T-helper 22 cell (primary cell): Measurements from ENCODE around the gene CD2.

Experiments used
- DNase-seq: peaks from one replicate; pipeline ENCODE4 v3.0.0-alpha.2; 2020; ENCODE audit warnings: low read depth

The CD2 gene

GRCh38 chr1:116760487-116760886, 6.3 kb downstream of the CD2 start:
- no peak for DNase-seq

- no peak for DNase-seq
These were observed 6.9 kb downstream of the CD2 start for GRCh38 chr1:116760996-116761665.

DNA sequence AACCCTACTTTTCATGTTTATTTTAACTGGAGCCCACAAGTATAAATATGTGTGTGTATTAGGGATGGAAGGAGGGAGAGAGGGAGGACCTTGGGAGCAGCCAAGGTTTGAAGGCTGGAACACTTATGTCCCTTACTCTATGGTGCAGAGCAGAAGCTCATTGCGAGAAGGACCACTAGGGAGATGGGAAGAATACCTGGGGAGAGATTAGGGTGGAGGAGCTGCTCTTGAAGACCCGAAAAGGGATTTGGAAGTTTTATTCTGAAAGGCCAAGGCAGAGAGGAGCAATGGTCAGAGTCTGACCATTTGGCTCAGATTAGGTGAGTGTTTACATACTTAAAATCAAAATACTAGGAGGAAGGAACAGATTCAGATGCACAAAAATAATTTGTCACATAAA, 8.1 kb downstream of the CD2 start:
- no peak for DNase-seq

- DNase-seq, result no peak
These were observed 8.5 kb downstream of the CD2 start for GRCh38 chr1:116762781-116763115.

GRCh38 chr1:116763116-116763786, 9.0 kb downstream of the CD2 start:
- peak; percentile 56 for DNase-seq

- no peak for DNase-seq
These were observed 9.7 kb downstream of the CD2 start for GRCh38 chr1:116763787-116764465.

DNA sequence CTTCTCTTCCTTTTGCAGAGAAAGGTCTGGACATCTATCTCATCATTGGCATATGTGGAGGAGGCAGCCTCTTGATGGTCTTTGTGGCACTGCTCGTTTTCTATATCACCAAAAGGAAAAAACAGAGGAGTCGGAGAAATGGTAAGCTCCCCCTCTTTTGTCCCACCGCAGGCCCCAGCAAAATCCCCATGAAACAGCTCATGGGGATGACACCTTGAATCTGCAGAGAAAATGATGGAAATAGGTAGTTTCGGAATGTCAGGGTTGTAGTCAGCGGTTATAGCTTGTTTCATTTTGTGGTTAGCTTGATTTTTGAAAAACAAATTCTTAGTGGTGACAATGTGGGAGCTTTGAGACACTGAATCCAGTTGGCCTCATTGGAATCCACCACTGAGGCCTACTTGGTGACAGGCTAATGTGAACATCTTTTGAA, 10.3 kb downstream of the CD2 start:
- peak; percentile 64 for DNase-seq

GRCh38 chr1:116764906-116765862, 11.0 kb downstream of the CD2 start:
- no peak for DNase-seq

GRCh38 chr1:116765962-116766361, 11.7 kb downstream of the CD2 start:
- no peak for DNase-seq

- DNase-seq, result peak; percentile 57
These were observed 12.6 kb downstream of the CD2 start for GRCh38 chr1:116766616-116767469.

- DNase-seq, result no peak
These were observed 13.7 kb downstream of the CD2 start for GRCh38 chr1:116767782-116768382.

- DNase-seq, result no peak
These were observed 14.3 kb downstream of the CD2 start for GRCh38 chr1:116768416-116769103.

GRCh38 chr1:116769104-116769452, 14.8 kb downstream of the CD2 start:
- no peak for DNase-seq

GRCh38 chr1:116769561-116769977, 15.3 kb downstream of the CD2 start:
- DNase-seq, result peak; percentile 78

DNA sequence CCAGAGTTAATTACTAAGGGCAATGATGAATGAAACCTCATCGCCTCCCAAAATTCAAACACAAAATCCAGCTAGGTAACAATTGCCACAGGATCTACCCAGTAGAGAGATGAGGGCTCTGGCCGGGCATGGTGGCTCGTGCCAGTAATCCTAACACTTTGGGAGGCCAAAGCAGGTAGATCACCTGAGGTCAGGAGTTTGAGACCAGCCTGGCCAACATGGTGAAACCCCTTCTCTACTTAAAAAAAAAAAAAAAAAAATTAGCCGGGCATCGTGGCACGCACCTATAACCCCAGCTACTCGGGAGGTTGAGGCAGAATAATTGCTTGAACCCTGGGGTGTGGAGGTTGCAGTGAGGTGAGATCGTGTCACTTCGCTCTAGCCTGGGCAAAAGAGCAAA, 15.8 kb downstream of the CD2 start:
- no peak for DNase-seq

DNA sequence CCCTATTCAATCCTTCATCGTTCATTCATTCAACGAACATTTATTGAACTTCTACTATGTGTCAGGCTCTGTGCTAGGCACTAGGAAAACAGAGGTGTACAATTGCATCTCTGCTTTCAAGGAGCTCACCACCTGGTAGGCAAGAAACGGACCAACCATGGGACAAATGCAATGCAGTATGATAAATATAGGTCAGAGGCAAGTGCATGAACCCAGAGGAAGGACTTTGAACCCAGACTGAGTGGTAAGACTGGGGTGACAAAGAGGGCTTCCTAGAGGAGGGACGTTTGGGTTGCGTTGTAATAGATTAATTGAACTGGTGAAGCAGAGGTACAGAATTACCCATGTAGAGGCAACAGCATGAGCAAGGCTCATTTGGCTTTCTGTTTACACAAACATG, 16.4 kb downstream of the CD2 start:
- DNase-seq, result no peak

- no peak for DNase-seq
These were observed 17.9 kb downstream of the CD2 start for GRCh38 chr1:116771997-116772647.

DNA sequence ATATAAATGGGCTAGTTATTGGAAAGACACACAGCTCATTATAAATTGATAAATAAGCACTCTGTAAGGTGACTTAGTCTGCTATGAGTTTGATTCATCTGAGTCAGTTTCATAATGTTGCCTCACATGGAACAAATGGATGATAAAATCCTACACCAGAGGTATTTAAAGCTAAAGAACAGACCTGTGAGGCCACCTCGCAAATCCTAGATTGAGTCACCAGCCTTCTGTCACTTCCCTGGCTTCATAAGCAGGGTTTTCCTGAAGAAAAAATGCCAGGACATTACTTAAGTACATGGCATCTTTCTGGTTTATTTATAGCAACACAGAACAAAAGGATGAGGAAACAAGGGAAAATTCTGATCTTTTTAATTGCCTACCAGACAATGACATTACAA, 18.4 kb downstream of the CD2 start:
- no peak for DNase-seq

- no peak for DNase-seq
These were observed 21.0 kb downstream of the CD2 start for GRCh38 chr1:116775116-116775752.
